CD4-positive, alpha-beta T cell (primary cell): ENCODE data around the gene RYR3. TPM values are rescaled to one million over a fixed set of nuclear protein-coding genes. Genes with fewer than 3 reads are reported as not detected.

Source experiments
- ATAC-seq: fragments of 200-7000 bp; cut with Tn5 transposase; one replicate; pipeline ENCODE4 v1.10.0; 2022; ENCODE audit warnings: mild to moderate bottlenecking; ENCODE audit not compliant: poor library complexity
- CTCF ChIA-PET: fragments of 350-600 bp; sonication (Branson Sonifier 250); formaldehyde crosslinking; loops from one replicate; lab custom pipeline; 2021; ENCODE audit warnings: antibody characterized with exemption, inconsistent platforms; lab: Charles Lee
- POLR2A ChIA-PET: fragments of 350-600 bp; sonication (Branson Sonifier 250); formaldehyde crosslinking; loops from one replicate; lab custom pipeline; 2021; ENCODE audit warnings: antibody characterized with exemption, inconsistent platforms; lab: Charles Lee
- DNase-seq, 14 experiments: peaks; one replicate each; pipeline ENCODE4 v3.0.0-alpha.2; 2013 to 2020; ENCODE audit warnings: mixed read lengths in 2 of 14
- H3K27ac ChIP-seq, 2 donors: one replicate each; pipeline versions ENCODE4 v1.5.1 to v1.7.0; 2013; ENCODE audit warnings: low read length in 2 of 2, low read depth in 1 of 2, mild to moderate bottlenecking in 1 of 2
- H3K27me3 ChIP-seq, 2 experiments: 1 replicate in 1 of 2; 2 replicates in 1 of 2; pipeline versions ENCODE4 v1.6.1 to v1.7.0; 2013; ENCODE audit warnings: low read length in 2 of 2, control low read depth in 1 of 2, mild to moderate bottlenecking in 1 of 2, moderate library complexity in 1 of 2; ENCODE audit not compliant: insufficient read depth in 2 of 2, control insufficient read depth in 1 of 2
- H3K36me3 ChIP-seq: one replicate; pipeline ENCODE4 v1.6.1; 2013; ENCODE audit warnings: low read length, control low read depth; ENCODE audit not compliant: insufficient read depth
- H3K4me1 ChIP-seq: one replicate; pipeline ENCODE4 v1.6.1; 2013; ENCODE audit warnings: low read length, control low read depth; ENCODE audit not compliant: insufficient read depth
- H3K4me3 ChIP-seq: one replicate; pipeline ENCODE4 v1.5.1; 2013; ENCODE audit warnings: mild to moderate bottlenecking, low read length, moderate library complexity
- H3K9me3 ChIP-seq, 2 experiments: 1 replicate in 1 of 2; 2 replicates in 1 of 2; pipeline versions ENCODE4 v1.6.1 to v1.7.0; 2013; ENCODE audit warnings: low read length in 2 of 2, mild to moderate bottlenecking in 2 of 2, control low read depth in 1 of 2, moderate library complexity in 1 of 2; ENCODE audit not compliant: control insufficient read depth in 1 of 2, insufficient read depth in 1 of 2
- H3K27ac Mint-ChIP-seq: one replicate; pipeline ENCODE4 v1.8.0; 2020; ENCODE audit warnings: mixed read lengths
- H3K27me3 Mint-ChIP-seq: one replicate; pipeline ENCODE4 v1.8.0; 2021; ENCODE audit warnings: mixed read lengths
- H3K36me3 Mint-ChIP-seq: one replicate; pipeline ENCODE4 v1.8.0; 2021; ENCODE audit warnings: low read depth, mixed read lengths
- H3K4me1 Mint-ChIP-seq: one replicate; pipeline ENCODE4 v1.8.0; 2021; ENCODE audit warnings: low read depth, mixed read lengths
- H3K4me3 Mint-ChIP-seq: one replicate; pipeline ENCODE4 v1.8.0; 2020; ENCODE audit warnings: mild to moderate bottlenecking, mixed read lengths
- H3K9me3 Mint-ChIP-seq: one replicate; pipeline ENCODE4 v1.8.0; 2020; ENCODE audit warnings: mixed read lengths
- intact Hi-C, 2 experiments: fragments of 100-400 bp; cut with DNase I in 1 of 2; cut with micrococcal nuclease in 1 of 2; formaldehyde crosslinking; loops; one replicate each; pipeline versions ENCODE4 v1.15.1 to v1.9.0; 2023 to 2025; cut with DNase I, micrococcal nuclease
- polyA plus RNA-seq, 2 donors: library from polyadenylated mRNA; unstranded; fragments of 120-200 nt; gene quantifications; one replicate each; pipeline ENCODE4 v1.2.1, GENCODE V29; 2013
- total RNA-seq, 174 experiments: library from RNA in 2 of 174; stranded (reverse) in 2 of 174; gene quantifications; one replicate each; pipeline ENCODE4 v1.2.3 and lab custom pipeline; 2021 to 2026
- TF ChIP-seq, protein P1 (sequence below): fragments of 200-600 bp; IDR thresholded peaks from one replicate; pipeline ENCODE4 v1.8.0; 2022; ENCODE audit warnings: antibody characterized with exemption, mild to moderate bottlenecking

RYR3 gene
- total RNA-seq (not detected), total RNA-seq (lab: John Stamatoyannopoulos, UW) (0 to 3.6 (median 0.18) reads per million in 172 experiments)
- polyA plus RNA-seq (2013, experiment 1 of 2), result 0.92 TPM
- 1.8 TPM for polyA plus RNA-seq (2013, experiment 2 of 2)

DNA sequence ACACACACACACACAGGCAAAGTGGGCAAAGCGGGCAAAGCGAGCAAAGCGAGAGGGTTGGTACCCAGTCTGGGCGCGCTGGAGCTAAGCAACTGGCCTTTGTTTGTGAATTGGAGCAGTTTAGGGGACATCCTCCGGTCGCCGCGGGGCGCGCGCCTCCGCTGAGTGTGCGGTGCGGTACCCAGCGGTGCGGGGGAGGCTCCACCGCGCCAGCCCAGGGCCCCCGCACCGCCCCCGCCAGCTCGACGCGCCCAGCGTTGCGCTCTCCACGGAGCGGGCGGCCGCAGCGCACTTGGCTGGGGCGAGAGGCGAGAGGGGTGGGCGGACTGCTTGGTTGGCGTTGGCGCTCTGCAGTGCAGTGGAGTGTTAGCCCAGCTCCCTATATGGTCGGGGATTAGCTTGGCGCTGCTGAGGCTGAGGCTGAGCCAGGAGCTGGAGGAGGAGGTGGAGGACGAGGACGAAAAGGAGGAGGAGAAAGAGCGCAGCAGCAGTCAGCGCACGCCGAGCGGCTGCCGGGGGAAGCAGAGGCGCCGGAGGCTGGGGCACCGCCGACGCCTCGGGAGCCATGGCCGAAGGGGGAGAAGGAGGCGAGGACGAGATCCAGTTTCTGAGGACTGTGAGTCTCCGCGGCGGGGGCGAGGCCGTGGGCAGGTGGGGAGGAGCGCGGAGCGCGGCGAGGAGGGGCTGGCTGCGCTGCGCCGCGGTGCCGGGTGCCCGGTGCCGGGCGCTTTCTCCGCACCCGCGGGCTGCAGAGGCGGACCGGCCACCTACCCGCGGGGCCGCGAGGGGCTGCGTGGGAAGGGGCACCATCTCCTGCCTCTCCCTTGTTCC lies at the start of gene RYR3:
Gene RYR3 (plus strand): TSS at position 487 of the 831 bp plus-strand sequence. CDS start 79 bp downstream, at position 566.
- Histone ChIP-seq H3K4me1 (no peaks in the 10 kb centered on the region), H3K4me3 (no peak within 1 kb of the TSS), H3K27ac (no peak within 1 kb of the TSS), H3K36me3 (no peaks in the 10 kb centered on the region), H3K27me3 (peaks cover 16 to 56% of the 10 kb centered on the region in 2 experiments), H3K9me3 (peaks cover 0 to 8% of the 10 kb centered on the region in 2 experiments)
- Mint-ChIP-seq H3K4me3 (no peak within 1 kb of the TSS), H3K36me3 (no peaks in the 10 kb centered on the region), H3K27me3 (peaks cover 59% of the 10 kb centered on the region), H3K27ac (no peak within 1 kb of the TSS), H3K4me1 (no peaks in the 10 kb centered on the region), H3K9me3 (no peaks in the 10 kb centered on the region)
- DNase-seq (no peak), ATAC-seq (no peak)
- intact Hi-C loops, result no loop called here
- TF ChIP-seq, protein P1, sequence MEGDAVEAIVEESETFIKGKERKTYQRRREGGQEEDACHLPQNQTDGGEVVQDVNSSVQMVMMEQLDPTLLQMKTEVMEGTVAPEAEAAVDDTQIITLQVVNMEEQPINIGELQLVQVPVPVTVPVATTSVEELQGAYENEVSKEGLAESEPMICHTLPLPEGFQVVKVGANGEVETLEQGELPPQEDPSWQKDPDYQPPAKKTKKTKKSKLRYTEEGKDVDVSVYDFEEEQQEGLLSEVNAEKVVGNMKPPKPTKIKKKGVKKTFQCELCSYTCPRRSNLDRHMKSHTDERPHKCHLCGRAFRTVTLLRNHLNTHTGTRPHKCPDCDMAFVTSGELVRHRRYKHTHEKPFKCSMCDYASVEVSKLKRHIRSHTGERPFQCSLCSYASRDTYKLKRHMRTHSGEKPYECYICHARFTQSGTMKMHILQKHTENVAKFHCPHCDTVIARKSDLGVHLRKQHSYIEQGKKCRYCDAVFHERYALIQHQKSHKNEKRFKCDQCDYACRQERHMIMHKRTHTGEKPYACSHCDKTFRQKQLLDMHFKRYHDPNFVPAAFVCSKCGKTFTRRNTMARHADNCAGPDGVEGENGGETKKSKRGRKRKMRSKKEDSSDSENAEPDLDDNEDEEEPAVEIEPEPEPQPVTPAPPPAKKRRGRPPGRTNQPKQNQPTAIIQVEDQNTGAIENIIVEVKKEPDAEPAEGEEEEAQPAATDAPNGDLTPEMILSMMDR, result no peak
- ChIA-PET POLR2A (no interaction called here), CTCF (no interaction called here)

- Mint-ChIP-seq H3K9me3 (no peaks in the 10 kb centered on the region), H3K27me3 (no peaks in the 10 kb centered on the region), H3K36me3 (no peaks in the 10 kb centered on the region), H3K27ac (no peak overlapping the region), H3K4me3 (no peak overlapping the region), H3K4me1 (no peaks in the 10 kb centered on the region)
- ChIA-PET POLR2A (no interaction called here), CTCF (no interaction called here)
- Histone ChIP-seq H3K36me3 (no peaks in the 10 kb centered on the region), H3K27ac (no peak overlapping the region), H3K27me3 (no peaks in the 10 kb centered on the region), H3K4me1 (no peaks in the 10 kb centered on the region), H3K9me3 (no peaks in the 10 kb centered on the region), H3K4me3 (no peak overlapping the region)
- TF ChIP-seq, protein P1, result no peak
- DNase-seq, result no peak
- no peak for ATAC-seq
- intact Hi-C loops, result no loop called here
Measured at GRCh38 chr15:33262306-33262705, 48.5 kb upstream of the RYR3 start.

DNA sequence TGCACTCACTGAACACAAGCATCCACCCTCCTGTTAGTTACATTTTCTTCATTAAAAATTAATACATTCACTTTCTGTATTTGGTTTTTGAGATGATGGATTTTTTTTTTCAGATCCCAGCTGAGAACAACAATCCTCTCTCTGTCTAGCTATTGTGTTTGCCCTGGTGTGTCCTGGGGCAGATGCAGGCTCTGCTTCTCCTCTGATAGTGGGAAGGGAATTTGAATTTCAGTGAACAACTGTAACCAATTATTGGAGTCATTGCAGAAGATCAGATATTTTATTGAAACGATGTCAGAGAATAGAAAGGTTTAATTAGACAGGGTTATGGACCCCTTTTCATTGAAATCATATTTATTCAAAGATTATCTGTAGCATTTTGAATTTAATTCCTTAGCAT lies 33.1 kb upstream of the RYR3 start:
- peaks cover 0 to 12% of the 10 kb centered on the region in 2 experiments for H3K9me3 ChIP-seq
- CTCF ChIA-PET, result no interaction called here
- Mint-ChIP-seq H3K4me1 (no peaks in the 10 kb centered on the region), H3K4me3 (no peak overlapping the region), H3K36me3 (no peaks in the 10 kb centered on the region), H3K27me3 (peaks cover 38% of the 10 kb centered on the region), H3K27ac (no peak overlapping the region), H3K9me3 (peaks cover 4% of the 10 kb centered on the region)
- POLR2A ChIA-PET, result no interaction called here
- no peak overlapping the region for H3K27ac ChIP-seq
- no peaks in the 10 kb centered on the region for H3K27me3 ChIP-seq
- no peaks in the 10 kb centered on the region for H3K36me3 ChIP-seq
- DNase-seq (no peak), ATAC-seq (no peak)
- intact Hi-C loops, result no loop called here
- no peaks in the 10 kb centered on the region for H3K4me1 ChIP-seq
- TF ChIP-seq, protein P1, result no peak
- H3K4me3 ChIP-seq, result no peak overlapping the region
